Activated CD4-positive, alpha-beta T cell treated with anti-CD3 and anti-CD28 coated beads, Interleukin-2, amount 50 U/mL, for 24 hours (primary cell): ENCODE measurements around the gene POU6F1.
"Not testable (repeated sequence)": the region's sequence is repeated elsewhere in the genome, so short reads cannot be mapped to it uniquely, and the experiment has no call there.

Experiments
- DNase-seq, 2 donors: peaks; one replicate each; pipeline ENCODE4 v3.0.0-alpha.2; 2020; ENCODE audit warnings: low read depth in 1 of 2, low spot score in 1 of 2

Gene POU6F1, protein sequence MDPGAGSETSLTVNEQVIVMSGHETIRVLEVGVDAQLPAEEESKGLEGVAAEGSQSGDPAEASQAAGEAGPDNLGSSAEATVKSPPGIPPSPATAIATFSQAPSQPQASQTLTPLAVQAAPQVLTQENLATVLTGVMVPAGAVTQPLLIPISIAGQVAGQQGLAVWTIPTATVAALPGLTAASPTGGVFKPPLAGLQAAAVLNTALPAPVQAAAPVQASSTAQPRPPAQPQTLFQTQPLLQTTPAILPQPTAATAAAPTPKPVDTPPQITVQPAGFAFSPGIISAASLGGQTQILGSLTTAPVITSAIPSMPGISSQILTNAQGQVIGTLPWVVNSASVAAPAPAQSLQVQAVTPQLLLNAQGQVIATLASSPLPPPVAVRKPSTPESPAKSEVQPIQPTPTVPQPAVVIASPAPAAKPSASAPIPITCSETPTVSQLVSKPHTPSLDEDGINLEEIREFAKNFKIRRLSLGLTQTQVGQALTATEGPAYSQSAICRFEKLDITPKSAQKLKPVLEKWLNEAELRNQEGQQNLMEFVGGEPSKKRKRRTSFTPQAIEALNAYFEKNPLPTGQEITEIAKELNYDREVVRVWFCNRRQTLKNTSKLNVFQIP

GRCh38 chr12:51217968-51218606, at the start of gene POU6F1:
Gene POU6F1 (minus strand): TSS chr12:51218062. CDS start chr12:51206836, 11,226 bp downstream.
- peak; percentile 49 to 56 for DNase-seq

- DNase-seq, result peak in 1 of 2 donors; percentile 7
Observed at GRCh38 chr12:51265024-51265423, 47.2 kb upstream of the POU6F1 start.

- no peak for DNase-seq
Observed at GRCh38 chr12:51264297-51264696, 46.4 kb upstream of the POU6F1 start.

GRCh38 chr12:51263341-51263740, 45.5 kb upstream of the POU6F1 start:
- DNase-seq, result no peak

DNA sequence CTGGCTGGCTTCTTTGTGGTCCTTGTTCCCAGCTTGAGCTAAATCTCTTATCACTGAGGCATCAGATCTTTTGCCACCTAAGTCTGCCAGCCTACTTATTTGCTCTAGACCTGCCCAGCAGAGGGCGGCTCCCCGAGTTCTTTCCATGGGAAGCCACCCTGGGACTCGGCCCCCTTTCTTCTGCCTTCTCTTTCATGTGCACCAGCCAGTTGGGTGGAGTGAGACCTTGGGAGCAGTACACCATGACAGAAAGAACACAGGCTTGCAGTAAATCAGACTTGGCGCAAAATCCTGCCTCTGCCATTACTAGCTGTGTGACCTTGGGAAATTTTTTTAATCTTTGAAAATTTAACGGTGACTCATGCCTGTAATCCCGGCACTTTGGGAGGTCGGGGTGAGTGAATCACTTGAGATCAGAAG, 44.9 kb upstream of the POU6F1 start:
- DNase-seq, result no peak

GRCh38 chr12:51259600-51259999, 41.7 kb upstream of the POU6F1 start:
- not testable (repeated sequence) for DNase-seq

GRCh38 chr12:51254536-51254935, 36.7 kb upstream of the POU6F1 start:
- no peak for DNase-seq

DNA sequence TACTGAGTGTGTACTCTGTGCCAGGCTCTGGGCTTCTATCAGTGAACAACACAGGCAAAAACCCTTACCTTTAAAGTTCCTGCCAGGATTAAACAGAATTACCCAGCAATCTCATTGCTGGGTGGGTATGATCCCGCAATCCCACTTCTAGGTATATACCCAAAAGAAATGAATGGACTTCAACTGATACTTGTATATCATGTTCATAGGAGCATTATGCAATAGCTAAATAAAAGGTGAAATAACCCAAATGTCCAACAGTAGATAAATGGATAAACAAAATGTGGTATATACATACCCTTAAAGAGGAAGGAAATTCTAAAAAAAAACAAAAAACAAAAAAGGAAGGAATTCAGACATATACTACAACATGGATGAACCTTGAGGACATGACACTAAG, 35.4 kb upstream of the POU6F1 start:
- no peak for DNase-seq

DNA sequence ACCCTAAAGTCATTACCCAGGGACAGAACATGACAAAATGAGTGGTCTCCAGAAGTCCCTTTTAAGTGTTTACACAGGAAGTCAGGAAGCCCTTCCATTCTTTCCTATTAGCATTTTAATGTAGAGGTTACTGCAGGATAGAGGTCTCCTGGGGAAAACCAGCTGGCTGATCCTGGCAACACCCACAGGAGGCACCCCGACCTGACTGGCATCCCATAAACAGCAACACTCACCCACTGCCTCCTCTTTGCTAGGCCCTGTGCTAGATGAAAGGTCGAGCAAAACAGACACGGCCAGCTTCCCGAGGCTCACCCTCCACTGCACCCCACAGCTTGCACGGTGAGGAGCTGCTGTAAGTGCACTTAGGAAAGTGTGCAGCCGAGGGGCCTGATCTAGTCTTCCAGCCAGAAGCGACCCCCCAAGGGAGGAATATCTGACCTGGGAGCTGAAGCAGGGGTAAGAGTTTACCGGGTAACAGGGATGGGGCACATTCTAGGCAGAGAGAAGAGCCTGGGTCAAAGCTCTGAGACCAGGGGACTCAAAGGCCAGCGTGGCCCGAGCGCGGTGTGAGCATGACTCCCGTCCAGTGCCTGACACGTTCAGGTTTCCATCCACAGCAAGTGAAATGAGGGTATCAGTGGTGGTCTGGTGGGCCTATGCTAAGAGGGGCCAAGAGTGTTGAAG, 29.8 kb upstream of the POU6F1 start:
- DNase-seq, result no peak

- no peak for DNase-seq
Observed at GRCh38 chr12:51246254-51246853, 28.5 kb upstream of the POU6F1 start.

DNA sequence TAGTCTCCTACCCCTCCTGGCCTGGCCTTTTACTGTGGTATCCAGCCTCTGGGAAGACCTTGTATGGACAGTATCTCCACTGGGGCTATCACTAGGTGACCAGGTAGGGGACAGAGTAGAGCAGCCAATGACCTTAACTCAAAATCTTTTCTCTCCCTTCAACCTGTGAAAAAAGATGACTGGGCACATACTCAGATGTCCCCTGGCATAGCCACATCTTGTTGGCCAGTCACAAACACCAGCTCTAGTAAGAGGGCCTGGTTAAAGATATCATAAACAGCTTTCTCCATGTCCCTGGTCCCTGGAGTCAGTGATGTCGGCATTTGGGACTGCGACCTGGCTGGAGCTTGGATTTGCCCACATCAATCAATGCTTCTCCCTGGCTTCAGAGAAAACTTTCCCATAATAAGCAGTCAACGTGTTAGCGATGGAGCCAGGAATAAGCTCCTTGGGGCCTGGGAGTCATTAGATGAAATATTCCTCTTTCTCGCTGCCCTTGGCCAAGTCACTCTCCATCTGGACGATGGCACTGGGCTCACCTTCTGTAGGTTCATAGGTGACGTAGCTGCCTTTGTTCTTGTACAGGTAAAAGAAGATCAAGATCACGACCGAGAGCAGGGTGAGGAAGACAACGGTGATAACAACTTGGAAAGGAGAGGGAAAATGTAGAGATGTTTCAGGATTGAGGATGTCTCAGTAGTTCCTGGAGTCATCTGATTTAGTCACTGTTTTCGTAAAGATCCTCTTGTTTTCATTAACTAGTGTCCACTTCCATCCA, 27.8 kb upstream of the POU6F1 start:
- no peak for DNase-seq

DNA sequence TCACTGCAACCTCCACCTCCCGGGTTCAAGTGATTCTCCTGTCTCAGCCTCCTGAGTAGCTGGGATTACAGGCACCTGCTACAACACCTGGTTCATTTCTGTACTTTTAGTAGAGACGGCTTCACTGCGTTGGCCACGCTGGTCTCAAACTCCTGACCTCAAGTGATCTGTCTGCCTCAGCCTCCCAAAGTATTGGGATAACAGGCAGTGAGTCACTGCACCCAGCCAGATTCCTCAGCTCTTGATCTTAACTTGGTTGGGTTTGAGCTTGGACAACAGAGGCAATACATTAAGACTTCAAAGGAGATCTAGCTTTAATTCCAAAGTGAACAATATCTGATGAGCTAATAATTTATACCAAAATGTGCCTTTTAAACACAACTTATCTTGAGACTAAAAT, 26.4 kb upstream of the POU6F1 start:
- no peak for DNase-seq

DNA sequence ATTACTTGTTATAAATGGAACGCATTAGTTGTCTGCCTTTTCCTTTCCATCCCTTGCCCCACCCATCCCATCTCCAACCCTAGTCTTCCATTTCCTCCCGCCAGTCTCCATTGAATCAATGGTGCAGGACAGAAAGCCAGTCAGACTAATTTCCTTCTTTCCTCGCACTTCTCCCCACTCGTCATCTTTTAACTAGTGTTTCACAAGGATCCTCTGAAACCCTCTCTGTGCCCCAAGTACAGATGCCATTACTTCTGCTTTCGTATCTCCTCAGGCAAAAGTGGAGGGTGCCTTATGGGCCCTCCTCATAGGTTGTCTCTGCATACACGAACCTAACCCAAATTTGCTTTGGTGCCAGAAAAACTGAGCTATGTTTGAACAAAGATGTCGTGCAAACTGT, 25.0 kb upstream of the POU6F1 start:
- no peak for DNase-seq

DNA sequence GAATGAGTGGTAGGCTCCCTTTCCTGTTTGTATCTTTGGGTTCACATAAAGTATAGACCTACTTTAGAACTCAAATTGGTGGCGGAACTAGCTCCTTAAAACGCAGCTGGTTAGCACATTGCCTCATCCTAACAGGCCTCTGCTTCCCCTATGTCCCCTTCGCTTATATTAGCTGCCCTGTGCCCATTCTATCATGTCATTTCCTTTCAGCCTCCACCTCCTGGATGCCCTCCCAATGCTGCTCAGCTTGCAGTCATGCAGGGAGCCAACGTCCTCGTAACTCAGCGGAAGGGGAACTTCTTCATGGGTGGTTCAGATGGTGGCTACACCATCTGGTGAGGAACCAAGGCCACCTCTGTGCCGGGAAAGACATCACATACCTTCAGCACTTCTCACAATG, 24.3 kb upstream of the POU6F1 start:
- DNase-seq, result no peak

- DNase-seq, result no peak
Observed at GRCh38 chr12:51240971-51241370, 23.1 kb upstream of the POU6F1 start.

DNA sequence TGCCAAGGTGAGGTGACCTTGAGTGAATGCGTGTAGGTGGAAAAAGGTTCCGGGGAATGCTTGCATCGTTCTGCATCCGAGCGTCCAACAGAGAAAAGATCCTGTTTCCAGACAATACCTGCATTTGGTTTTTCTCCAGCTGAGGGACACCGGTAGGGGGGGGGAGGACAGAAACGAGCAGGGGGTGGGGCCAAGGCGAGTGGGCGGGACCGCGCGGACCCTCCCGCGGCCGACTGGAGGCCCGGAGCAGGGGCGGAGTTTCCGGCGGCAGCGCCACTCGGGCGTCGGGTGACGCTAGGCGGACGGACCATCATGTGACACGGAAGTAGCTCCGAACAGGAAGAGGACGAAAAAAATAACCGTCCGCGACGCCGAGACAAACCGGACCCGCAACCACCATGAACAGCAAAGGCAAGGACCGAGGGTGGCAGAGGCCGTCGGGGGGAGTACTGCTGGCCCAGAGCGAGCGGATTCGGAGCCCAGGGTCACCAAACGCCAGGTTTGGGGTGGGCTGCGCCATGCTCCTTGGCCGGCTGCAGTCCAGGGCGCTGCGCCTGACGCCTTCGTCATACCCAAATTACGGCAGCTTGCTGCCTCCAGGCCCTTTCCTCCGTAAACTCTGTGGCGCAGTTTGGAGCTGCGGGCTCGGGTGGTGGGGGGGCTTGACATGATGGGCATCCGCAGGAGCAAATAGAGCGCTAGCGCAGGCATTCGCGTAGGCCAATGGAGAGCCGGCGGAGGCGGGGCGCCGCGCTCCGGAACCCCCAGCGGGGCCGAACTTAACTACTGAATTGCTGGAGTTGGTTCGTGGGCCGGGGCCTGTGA, 20.9 kb upstream of the POU6F1 start, which contains the start of gene DAZAP2:
Gene DAZAP2, plus strand, starts transcription at position 317 of the 825 bp plus-strand sequence. Its CDS starts 82 bp downstream, at position 399.
- peak; percentile 78 to 93 for DNase-seq

- DNase-seq, result no peak
Observed at GRCh38 chr12:51238037-51238509, 20.2 kb upstream of the POU6F1 start.

DNA sequence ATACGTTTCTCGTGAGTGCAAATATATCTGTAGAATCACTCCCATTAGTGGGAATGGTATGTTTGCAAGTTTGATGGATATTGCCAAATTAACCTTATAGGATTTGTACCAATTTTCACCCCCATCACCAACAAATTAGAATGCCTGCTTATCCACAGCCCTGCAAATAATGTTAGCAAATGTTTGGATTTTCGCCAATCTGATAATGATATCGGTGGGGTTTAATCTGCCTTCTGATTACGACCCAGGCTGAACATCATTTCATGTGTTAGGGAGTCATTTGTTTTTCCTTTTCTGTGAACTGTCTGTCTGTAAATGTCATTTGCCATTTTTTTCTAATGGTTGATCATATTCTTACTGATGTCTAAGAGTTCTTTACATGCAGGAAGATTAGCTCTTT, 16.7 kb upstream of the POU6F1 start:
- no peak for DNase-seq

GRCh38 chr12:51232642-51233041, 14.8 kb upstream of the POU6F1 start:
- no peak for DNase-seq
